Trophoblast cell (in vitro differentiated cells and primary cell): ENCODE data around the gene SPATA25.
"Not testable (repeated sequence)": the region's sequence is repeated elsewhere in the genome, so short reads cannot be mapped to it uniquely, and the experiment has no call there.

ENCODE experiments used
- DNase-seq, 2 donors: peaks; one replicate each; pipeline ENCODE4 v3.0.0-alpha.2; 2016
- H2AFZ ChIP-seq: 2 replicates; pipeline ENCODE4 v1.6.1; 2013; ENCODE audit warnings: low read length, moderate library complexity, mild to moderate bottlenecking; ENCODE audit not compliant: insufficient read depth, poor library complexity
- H2AK5ac ChIP-seq: 2 replicates; pipeline ENCODE4 v1.6.1; 2013; ENCODE audit warnings: mild to moderate bottlenecking, low read length
- H2BK120ac ChIP-seq: 2 replicates; pipeline ENCODE4 v1.6.1; 2013; ENCODE audit warnings: low read length, mild to moderate bottlenecking, moderate library complexity; ENCODE audit not compliant: insufficient read depth, poor library complexity
- H2BK12ac ChIP-seq: 2 replicates; pipeline ENCODE4 v1.6.1; 2013; ENCODE audit warnings: mild to moderate bottlenecking, low read length, moderate library complexity
- H2BK5ac ChIP-seq: 2 replicates; pipeline ENCODE4 v1.6.1; 2013; ENCODE audit warnings: low read length, low read depth, moderate library complexity, mild to moderate bottlenecking; ENCODE audit not compliant: poor library complexity
- H3K14ac ChIP-seq: 2 replicates; pipeline ENCODE4 v1.6.1; 2013; ENCODE audit warnings: mild to moderate bottlenecking, low read length
- H3K18ac ChIP-seq: 2 replicates; pipeline ENCODE4 v1.6.1; 2013; ENCODE audit warnings: mild to moderate bottlenecking, low read length
- H3K23ac ChIP-seq: 2 replicates; pipeline ENCODE4 v1.6.1; 2013; ENCODE audit warnings: low read length
- H3K27ac ChIP-seq: 2 replicates; pipeline ENCODE4 v1.5.1; 2013; ENCODE audit warnings: low read depth, mild to moderate bottlenecking, inconsistent platforms, low read length, moderate library complexity
- H3K27me3 ChIP-seq: 2 replicates; pipeline ENCODE4 v1.6.1; 2013; ENCODE audit warnings: inconsistent platforms, mild to moderate bottlenecking, low read length, moderate library complexity; ENCODE audit not compliant: insufficient read depth
- H3K36me3 ChIP-seq, 2 experiments: 1 replicate in 1 of 2; 2 replicates in 1 of 2; pipeline ENCODE4 v1.6.1; 2013; ENCODE audit warnings: low read length in 2 of 2, mild to moderate bottlenecking in 2 of 2, moderate library complexity in 1 of 2; ENCODE audit not compliant: insufficient read depth in 2 of 2, control insufficient read depth in 1 of 2
- H3K4ac ChIP-seq: 2 replicates; pipeline ENCODE4 v1.6.1; 2013; ENCODE audit warnings: low read depth, mild to moderate bottlenecking, low read length, moderate library complexity
- H3K4me1 ChIP-seq, 2 experiments: 1 replicate in 1 of 2; 2 replicates in 1 of 2; pipeline ENCODE4 v1.6.1; 2013; ENCODE audit warnings: low read length in 2 of 2, mild to moderate bottlenecking in 2 of 2, moderate library complexity in 1 of 2; ENCODE audit not compliant: insufficient read depth in 2 of 2, control insufficient read depth in 1 of 2
- H3K4me2 ChIP-seq: 2 replicates; pipeline ENCODE4 v1.6.1; 2013; ENCODE audit warnings: inconsistent platforms, mild to moderate bottlenecking, low read length, moderate library complexity
- H3K4me3 ChIP-seq: 2 replicates; pipeline ENCODE4 v1.5.1; 2013; ENCODE audit warnings: mild to moderate bottlenecking, low read depth, low read length, inconsistent platforms
- H3K79me1 ChIP-seq: one replicate; pipeline ENCODE4 v1.6.1; 2013; ENCODE audit warnings: low read length
- H3K79me2 ChIP-seq: 2 replicates; pipeline ENCODE4 v1.6.1; 2013; ENCODE audit warnings: low read length, mild to moderate bottlenecking; ENCODE audit not compliant: control insufficient read depth, insufficient read depth, poor library complexity
- H3K9ac ChIP-seq: 2 replicates; pipeline ENCODE4 v1.6.1; 2013; ENCODE audit warnings: mild to moderate bottlenecking, low read length
- H3K9me3 ChIP-seq: 2 replicates; pipeline ENCODE4 v1.6.1; 2013; ENCODE audit warnings: low read depth, mild to moderate bottlenecking, control low read depth, inconsistent platforms, low read length; ENCODE audit not compliant: insufficient read depth
- H4K12ac ChIP-seq: 2 replicates; pipeline ENCODE4 v1.6.1; 2013; ENCODE audit warnings: low read depth, mild to moderate bottlenecking, low read length, moderate library complexity
- H4K8ac ChIP-seq: 2 replicates; pipeline ENCODE4 v1.6.1; 2013; ENCODE audit warnings: low read depth, mild to moderate bottlenecking, low read length, moderate library complexity
- H4K91ac ChIP-seq: one replicate; pipeline ENCODE4 v1.6.1; 2013; ENCODE audit warnings: low read depth, mild to moderate bottlenecking, low read length, moderate library complexity
- WGBS: extraction: QIAGEN DNeasy Blood & Tissue Kit; methylation state at CpG from one replicate; pipeline ENCODE4 v1.1.7; 2013; ENCODE audit warnings: missing lambda C conversion rate; ENCODE audit not compliant: insufficient read length, insufficient coverage; ENCODE audit errors: extremely low coverage; 5-methylcytosine and 5-hydroxymethylcytosine counted together

The SPATA25 gene

GRCh38 chr20:45905505-45906079 is 18.2 kb upstream of the SPATA25 start:
- no peak overlapping the region for H3K18ac ChIP-seq
- H4K12ac ChIP-seq = no peak overlapping the region
- no peak overlapping the region for H3K4me3 ChIP-seq
- H2AFZ ChIP-seq = no peak overlapping the region
- no peak overlapping the region for H2BK12ac ChIP-seq
- H3K14ac ChIP-seq = no peak overlapping the region
- H2AK5ac ChIP-seq = no peak overlapping the region
- no peak overlapping the region for H3K9ac ChIP-seq
- H3K4me1 ChIP-seq = peaks cover 0 to 5% of the 10 kb centered on the region in 2 experiments
- no peaks in the 10 kb centered on the region for H3K27me3 ChIP-seq
- H4K8ac ChIP-seq = no peak overlapping the region
- peaks cover 10 to 15% of the 10 kb centered on the region in 2 experiments for H3K36me3 ChIP-seq
- no peak overlapping the region for H3K23ac ChIP-seq
- no CpG with 5 or more reads among the region's 8 CpGs for WGBS
- H3K27ac ChIP-seq = no peak overlapping the region
- peak; percentile 91 to 98 for DNase-seq
- no peak overlapping the region for H3K4me2 ChIP-seq
- no peaks in the 10 kb centered on the region for H3K79me1 ChIP-seq
- H3K4ac ChIP-seq = no peak overlapping the region
- no peaks in the 10 kb centered on the region for H3K9me3 ChIP-seq
- no peak overlapping the region for H4K91ac ChIP-seq
- H3K79me2 ChIP-seq = no peaks in the 10 kb centered on the region
- H2BK5ac ChIP-seq = no peak overlapping the region
- no peak overlapping the region for H2BK120ac ChIP-seq

GRCh38 chr20:45904583-45905504 is 17.4 kb upstream of the SPATA25 start:
- H3K79me2 ChIP-seq = no peaks in the 10 kb centered on the region
- no peak overlapping the region for H3K18ac ChIP-seq
- H4K91ac ChIP-seq = no peak overlapping the region
- H3K36me3 ChIP-seq = peaks cover 12 to 15% of the 10 kb centered on the region in 2 experiments
- H2AFZ ChIP-seq = no peak overlapping the region
- no peak overlapping the region for H3K9ac ChIP-seq
- no peak overlapping the region for H2BK120ac ChIP-seq
- peaks cover 0 to 5% of the 10 kb centered on the region in 2 experiments for H3K4me1 ChIP-seq
- no peak for DNase-seq
- no peak overlapping the region for H2BK5ac ChIP-seq
- H3K27ac ChIP-seq = no peak overlapping the region
- no peak overlapping the region for H4K8ac ChIP-seq
- no peak overlapping the region for H3K4me2 ChIP-seq
- no peaks in the 10 kb centered on the region for H3K27me3 ChIP-seq
- H4K12ac ChIP-seq = no peak overlapping the region
- no peak overlapping the region for H3K4me3 ChIP-seq
- no CpG with 5 or more reads among the region's 16 CpGs for WGBS
- no peak overlapping the region for H3K23ac ChIP-seq
- H2AK5ac ChIP-seq = no peak overlapping the region
- no peaks in the 10 kb centered on the region for H3K79me1 ChIP-seq
- no peak overlapping the region for H3K14ac ChIP-seq
- no peaks in the 10 kb centered on the region for H3K9me3 ChIP-seq
- H3K4ac ChIP-seq = no peak overlapping the region
- H2BK12ac ChIP-seq = no peak overlapping the region

- H3K9me3 ChIP-seq = peaks cover 2% of the 10 kb centered on the region
- WGBS = no CpG with 5 or more reads among the region's 14 CpGs
- peaks cover 0 to 5% of the 10 kb centered on the region in 2 experiments for H3K4me1 ChIP-seq
- H2AK5ac ChIP-seq = no peak overlapping the region
- H2BK12ac ChIP-seq = no peak overlapping the region
- no peak overlapping the region for H4K8ac ChIP-seq
- no peak overlapping the region for H3K27ac ChIP-seq
- peaks cover 29 to 30% of the 10 kb centered on the region in 2 experiments for H3K36me3 ChIP-seq
- no peaks in the 10 kb centered on the region for H3K27me3 ChIP-seq
- H3K79me1 ChIP-seq = no peaks in the 10 kb centered on the region
- no peak overlapping the region for H3K4me2 ChIP-seq
- H2BK120ac ChIP-seq = no peak overlapping the region
- H3K4ac ChIP-seq = no peak overlapping the region
- H4K12ac ChIP-seq = no peak overlapping the region
- no peak overlapping the region for H3K23ac ChIP-seq
- H3K79me2 ChIP-seq = no peaks in the 10 kb centered on the region
- H4K91ac ChIP-seq = no peak overlapping the region
- DNase-seq = peak in 1 of 2 donors; percentile 19
- H3K14ac ChIP-seq = no peak overlapping the region
- H2AFZ ChIP-seq = no peak overlapping the region
- H2BK5ac ChIP-seq = no peak overlapping the region
- no peak overlapping the region for H3K4me3 ChIP-seq
- no peak overlapping the region for H3K18ac ChIP-seq
- H3K9ac ChIP-seq = no peak overlapping the region
Measured at GRCh38 chr20:45902199-45902701, 14.8 kb upstream of the SPATA25 start.

- H2AFZ ChIP-seq, H3K4me2 ChIP-seq, H3K9me3 ChIP-seq, H4K91ac ChIP-seq, H3K14ac ChIP-seq, H4K8ac ChIP-seq, H3K9ac ChIP-seq, H2AK5ac ChIP-seq, H2BK5ac ChIP-seq, H3K4me3 ChIP-seq, H2BK120ac ChIP-seq, H3K27ac ChIP-seq, H3K27me3 ChIP-seq, H3K79me2 ChIP-seq, H3K4me1 ChIP-seq, DNase-seq, H3K18ac ChIP-seq, H4K12ac ChIP-seq, H3K79me1 ChIP-seq, H3K4ac ChIP-seq, H3K23ac ChIP-seq, H2BK12ac ChIP-seq: not testable (repeated sequence)
- no CpG with 5 or more reads among the region's 6 CpGs for WGBS
- H3K36me3 ChIP-seq = peaks cover 35 to 36% of the 10 kb centered on the region in 2 experiments
Measured at GRCh38 chr20:45901332-45901731, 13.9 kb upstream of the SPATA25 start.
